NCI-H345 (cell line): ENCODE data around the gene GALNT14.

ENCODE experiments used
- DNase-seq: peaks from one replicate; lab custom pipeline; 2025; lab: John Stamatoyannopoulos, UW

The GALNT14 gene

DNA sequence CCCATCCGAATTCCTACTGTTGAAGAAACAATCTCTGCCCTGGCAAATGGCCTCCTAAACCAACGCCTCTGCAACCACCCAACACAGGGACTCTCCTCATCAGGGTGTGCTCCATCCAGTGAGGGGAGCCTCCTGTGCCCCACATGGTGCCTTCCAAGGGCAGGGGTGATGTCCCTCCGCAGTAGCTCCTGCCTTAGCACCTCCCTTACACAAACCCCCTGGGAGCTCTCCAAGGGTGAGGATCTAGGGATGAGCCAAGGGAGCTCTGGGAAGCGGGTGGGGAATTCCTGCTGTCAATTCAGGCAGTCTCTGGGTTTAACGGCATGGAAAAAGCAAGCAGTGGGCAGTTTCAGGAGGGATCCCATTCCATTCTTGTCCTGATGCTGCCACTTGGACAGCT is 3.8 kb downstream of the GALNT14 start:
- DNase-seq: no peak

GRCh38 chr2:31132786-31133185 is 5.5 kb downstream of the GALNT14 start:
- no peak for DNase-seq

DNA sequence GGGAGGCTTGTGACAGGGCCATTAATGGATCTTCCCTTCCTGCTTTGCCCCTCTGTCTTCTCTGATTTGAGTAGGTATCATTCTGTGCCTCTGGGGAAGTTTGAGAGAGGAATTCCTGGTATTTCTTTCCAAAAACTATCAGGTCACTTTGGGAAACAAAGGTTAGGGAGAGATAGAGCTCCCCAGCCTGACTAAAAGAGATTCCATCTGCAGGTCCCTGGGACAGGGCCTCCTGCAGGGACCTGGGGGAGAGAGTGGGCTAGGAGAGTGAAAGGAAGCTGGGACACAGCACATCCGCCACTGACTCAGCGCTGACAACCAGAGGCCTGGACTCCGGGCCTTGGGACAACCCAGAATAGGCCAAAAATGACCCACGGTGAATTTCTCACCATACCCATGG is 6.4 kb downstream of the GALNT14 start:
- no peak for DNase-seq

DNA sequence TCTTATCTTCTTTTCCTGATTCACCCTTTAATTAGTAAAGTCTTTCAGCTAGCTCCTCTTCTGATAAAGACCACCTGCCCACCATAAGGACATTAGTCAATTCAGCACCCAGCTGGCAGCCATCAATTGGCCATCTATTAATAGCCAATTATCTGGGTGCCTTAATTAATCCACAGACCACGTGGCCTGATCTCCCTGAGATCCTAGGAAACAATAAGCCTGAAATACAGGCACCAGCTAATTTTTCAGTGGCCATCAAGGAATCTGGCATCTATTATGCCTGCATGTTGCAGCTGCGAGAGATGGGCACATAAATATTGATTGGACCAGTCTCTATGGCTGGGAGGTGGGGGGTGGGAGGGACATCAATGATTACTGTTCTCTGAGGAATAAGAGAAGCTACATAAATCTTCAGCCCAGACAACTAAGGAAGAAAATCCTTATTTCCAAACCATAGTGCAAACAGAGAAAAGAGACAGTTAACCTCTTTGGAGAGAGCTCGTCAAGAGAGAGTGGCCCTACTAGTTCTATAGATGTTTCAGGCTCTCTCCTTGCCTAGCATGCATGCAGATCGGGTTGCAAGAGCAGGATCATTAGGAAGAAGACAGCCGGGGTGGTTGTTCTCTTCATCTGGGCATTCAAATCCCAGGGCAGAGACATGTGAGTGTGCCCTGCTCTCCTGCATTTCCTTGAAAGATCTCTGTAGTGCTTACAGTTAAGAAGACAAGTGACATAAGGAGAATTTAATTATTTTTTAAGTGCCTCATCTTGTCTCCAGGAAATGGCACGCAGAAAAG is 8.7 kb downstream of the GALNT14 start:
- peak; percentile 22 for DNase-seq

DNA sequence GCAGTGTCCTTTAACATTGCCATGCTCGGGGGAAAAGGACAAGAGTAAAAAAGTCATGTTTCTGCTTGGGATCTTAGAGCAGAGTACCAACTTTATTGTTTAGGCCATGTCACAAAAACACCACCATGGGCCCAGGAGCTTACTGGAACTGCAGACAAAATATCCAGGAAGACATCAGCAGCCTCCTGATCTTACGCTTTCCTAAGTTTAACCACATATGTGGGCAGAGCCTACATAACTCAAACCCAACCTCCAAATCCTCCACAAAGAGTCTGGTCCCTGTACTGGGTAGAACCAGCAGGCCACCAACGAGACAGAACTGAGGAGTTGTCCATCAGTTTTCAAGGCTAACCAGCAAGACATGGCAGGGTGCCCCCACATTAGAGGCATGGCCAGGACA is 10.3 kb downstream of the GALNT14 start:
- no peak for DNase-seq

DNA sequence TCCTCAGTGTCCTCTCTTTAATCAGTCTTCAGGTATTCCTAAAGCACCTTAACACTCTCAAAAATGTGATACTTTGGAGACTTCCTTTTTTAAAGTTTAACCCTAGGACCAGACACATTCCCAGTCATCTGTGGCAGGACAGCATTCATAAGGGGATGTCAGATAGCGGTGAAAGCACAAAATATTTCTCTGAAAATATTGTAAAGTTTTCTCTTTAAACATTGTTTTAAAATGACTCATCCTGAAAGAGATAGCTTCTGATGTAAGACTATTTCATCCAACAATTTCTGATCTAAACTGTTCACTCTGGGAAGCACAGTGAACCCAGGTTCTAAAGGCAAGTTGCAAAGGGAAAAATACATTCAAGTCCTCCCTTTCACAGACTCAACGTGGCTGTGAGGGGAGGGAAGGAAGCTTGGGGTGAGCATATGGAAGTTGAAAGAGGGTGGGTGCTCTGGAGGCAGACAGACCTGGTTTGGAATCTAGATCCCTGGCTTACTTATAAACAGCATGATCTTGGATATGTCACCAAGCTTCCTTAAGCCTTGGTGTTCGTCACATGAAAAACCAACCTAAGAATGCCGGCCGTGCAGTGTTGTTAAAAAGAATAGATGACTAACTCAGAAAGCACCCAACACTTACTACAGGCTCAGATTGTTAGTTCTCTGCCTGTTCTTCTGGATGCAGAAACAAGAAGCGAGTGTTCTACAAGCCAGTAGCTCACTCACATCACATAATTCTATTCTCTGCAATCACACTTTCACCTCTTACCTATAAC is 12.1 kb downstream of the GALNT14 start:
- DNase-seq: no peak

DNA sequence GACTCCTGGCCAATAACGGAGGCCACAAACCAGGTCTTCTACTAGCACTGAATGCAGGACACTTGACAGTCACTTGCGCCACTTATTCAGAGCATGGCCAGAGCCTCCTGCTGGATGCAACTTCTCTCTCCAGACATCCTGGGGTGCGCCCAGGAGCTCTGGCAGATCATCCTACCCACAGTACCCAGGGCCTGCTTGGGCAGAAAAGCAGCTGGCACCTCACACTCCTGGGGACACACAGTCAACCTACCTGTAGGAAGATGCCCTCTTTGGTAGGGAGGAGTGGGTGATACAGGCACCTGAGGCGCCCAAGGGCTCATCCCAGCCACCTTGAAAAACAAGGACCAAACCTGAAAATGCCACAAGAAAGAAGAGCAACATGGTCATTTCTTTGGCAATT is 13.3 kb downstream of the GALNT14 start:
- DNase-seq: no peak

GRCh38 chr2:31122133-31122532 is 16.1 kb downstream of the GALNT14 start:
- DNase-seq: no peak

- DNase-seq: no peak
These were observed 24.5 kb downstream of the GALNT14 start for GRCh38 chr2:31113765-31114164.

DNA sequence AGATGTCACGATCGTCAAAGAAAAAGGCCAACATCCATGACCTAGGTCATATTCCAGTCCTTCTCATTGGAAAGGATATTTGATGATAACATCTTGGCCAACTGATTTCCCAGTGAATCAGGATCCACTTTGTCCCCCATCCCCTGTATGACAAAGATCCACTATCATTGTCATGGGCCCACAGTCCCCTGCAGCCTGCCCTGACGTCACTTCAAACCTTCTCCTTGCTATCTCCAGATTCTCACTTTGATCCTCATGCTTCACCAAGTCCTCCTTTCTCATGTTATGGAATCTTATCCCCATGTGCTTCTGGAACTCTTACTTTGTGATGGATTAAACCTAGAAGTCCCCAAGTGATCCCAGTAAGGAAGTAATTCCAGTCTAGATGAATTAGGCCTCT is 25.7 kb downstream of the GALNT14 start:
- DNase-seq: no peak

DNA sequence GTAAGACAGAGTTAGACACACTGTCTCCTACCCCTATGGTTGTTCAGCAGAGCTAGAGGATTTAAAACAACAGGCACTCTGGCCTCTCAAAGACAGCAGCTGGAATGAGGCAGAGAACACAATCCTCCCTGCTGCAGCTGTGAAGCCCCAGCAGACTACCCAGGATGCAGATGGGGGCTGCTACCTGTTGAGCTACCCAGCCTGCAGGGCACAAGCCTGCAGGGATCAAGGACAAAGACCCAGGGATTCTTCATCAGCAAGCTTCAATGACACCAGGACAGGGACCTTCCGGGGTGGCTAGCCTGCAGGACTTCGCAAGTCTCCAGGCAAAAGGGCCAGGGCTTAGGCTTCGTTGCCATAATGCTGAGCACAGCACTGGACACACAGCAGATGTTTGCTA is 27.2 kb downstream of the GALNT14 start:
- DNase-seq: no peak

DNA sequence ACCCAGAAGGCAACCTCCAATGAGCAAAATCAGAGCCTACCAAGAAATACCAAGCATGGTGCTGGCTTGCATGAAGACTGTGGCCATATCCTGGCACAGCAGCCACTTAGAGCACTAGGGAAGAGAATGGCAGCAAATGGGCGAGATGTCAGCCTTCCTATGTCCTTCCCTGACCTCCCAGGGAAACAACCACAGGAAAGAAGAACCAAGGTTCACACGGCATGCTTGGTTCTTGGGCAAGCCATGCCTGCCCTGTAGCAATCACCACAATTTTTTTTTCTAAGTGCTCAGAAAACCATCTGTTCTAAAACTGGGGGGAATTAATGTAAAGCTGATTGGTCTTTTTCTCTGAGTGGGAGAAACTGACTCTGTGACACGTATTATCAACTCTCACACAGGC is 27.8 kb downstream of the GALNT14 start:
- no peak for DNase-seq

- DNase-seq: no peak
These were observed 28.5 kb downstream of the GALNT14 start for GRCh38 chr2:31109633-31110192.

DNA sequence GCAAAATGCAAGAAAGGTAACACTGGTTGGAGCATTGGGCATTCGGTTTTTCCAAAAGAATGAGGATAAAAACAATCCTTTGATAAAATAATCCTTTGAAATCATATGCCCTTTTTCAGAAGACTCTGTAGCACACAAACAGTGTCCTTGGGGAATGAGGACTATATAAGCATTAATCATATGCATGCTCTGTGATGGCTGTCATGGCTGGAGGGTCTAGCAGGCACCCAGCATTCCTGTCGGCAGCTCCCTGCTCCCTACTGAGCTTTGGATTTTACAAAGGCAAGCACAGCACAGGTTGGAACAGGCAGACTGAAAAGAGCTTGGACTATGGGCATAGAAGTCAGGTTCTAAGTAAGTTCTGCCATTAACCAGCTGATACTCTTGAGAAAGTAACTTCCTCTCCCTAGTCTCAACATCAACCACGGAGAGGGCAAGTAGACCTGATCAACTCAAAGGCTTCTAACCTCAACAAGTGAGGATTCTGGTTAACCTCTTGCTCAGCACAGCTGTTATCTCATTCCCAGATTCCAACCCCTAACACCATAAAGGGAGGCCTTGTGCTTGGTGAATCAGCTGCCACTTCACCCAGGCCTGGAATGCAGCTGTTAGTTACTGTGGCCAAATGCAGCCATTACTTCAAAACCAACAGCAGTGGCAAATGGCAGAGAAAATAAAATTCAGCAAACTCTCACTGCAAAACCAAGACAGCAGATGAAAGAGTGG is 29.5 kb downstream of the GALNT14 start:
- DNase-seq: no peak

GRCh38 chr2:31107591-31108300 is 30.5 kb downstream of the GALNT14 start:
- DNase-seq: no peak

GRCh38 chr2:31101701-31102100 is 36.5 kb downstream of the GALNT14 start:
- DNase-seq: no peak

DNA sequence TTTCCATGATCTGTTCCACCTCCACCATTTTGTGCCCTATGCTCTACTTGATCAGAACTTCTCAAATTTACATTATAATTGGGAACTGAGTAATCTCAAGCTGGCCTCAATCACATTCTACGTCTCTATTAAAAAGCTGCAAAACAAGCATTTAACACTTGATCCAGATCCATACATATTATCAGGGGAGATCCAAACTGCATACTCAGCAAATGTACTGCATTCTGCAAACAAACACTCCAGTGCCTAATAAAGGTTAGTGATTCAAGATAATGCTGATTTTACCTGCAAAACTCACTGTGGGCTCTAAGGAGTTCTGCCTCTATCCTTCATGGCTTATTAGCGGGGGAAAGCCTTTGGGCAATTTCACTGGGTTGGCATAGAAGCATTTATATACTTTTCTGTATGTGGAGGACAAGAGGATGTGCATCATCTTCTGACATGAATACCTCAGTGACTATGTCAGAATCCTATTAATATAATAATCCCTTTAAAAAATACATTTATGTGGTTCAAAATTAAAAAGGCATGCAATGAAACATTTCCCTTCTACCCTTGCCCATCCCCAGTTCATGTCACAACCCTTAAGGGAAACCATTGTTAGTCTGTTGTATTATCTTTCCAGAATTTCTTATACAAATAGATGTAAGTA is 40.2 kb downstream of the GALNT14 start:
- DNase-seq: no peak

GRCh38 chr2:31090188-31090587 is 48.1 kb downstream of the GALNT14 start:
- DNase-seq: no peak

- no peak for DNase-seq
These were observed 48.6 kb downstream of the GALNT14 start for GRCh38 chr2:31089645-31090044.

DNA sequence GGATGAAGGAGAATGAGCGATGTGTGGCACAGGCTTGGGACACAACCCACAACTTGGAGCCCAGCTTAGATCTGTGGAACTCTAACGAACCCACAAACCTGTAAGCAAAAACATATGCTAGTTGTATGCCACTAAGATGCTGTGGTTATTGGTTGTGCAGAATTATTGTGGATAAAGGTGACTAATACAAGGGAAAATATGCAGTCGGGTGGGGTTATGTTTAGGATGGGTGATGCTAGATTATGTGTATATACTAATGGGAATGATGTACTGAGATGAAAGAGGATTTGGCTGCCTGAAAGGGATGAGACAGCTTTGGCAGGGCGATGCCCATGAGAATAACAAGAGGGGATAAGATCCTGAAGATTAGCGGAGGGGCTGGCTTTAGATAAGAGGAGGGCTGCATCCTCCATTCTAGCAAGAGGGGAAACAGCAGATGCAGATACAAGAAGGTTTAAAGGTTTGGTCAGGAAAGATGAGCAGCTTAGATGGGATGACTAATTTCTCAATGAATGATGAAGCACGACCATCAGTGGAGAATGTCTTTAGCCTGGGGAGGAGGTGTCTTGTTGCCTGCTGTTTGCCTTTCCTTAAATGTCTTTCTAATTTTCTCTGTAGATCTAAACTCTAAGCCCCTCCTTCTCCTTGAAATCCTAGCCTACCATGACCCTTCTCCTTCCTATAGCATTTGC is 49.6 kb downstream of the GALNT14 start:
- no peak for DNase-seq

GRCh38 chr2:31087491-31087890 is 50.7 kb downstream of the GALNT14 start:
- DNase-seq: no peak
